Esophagus muscularis mucosa (tissue), 4 donors: ENCODE results near the gene LSS. TPM values are rescaled to one million over a fixed set of nuclear protein-coding genes. Genes with fewer than 3 reads are reported as not detected.
A peak's percentile ranks its signal among the peaks of the same experiment; 100 is the strongest.

Source experiments
- DNase-seq: peaks from one replicate; pipeline ENCODE4 v3.0.0-alpha.2; 2017; ENCODE audit errors: extremely low spot score
- H3K27ac ChIP-seq, 4 donors: fragments of 200-600 bp; sonication (generic); replicated peaks in 1 of 4; 1 replicate in 3 of 4; 2 replicates in 1 of 4; pipeline ENCODE4 v1.5.1; 2016 to 2019; ENCODE audit warnings: mild to moderate bottlenecking in 1 of 4
- H3K27me3 ChIP-seq, 4 donors: fragments of 200-600 bp; sonication (generic); one replicate each; pipeline versions ENCODE4 v1.5.1 to v1.6.0; 2016 to 2019
- H3K36me3 ChIP-seq, 4 donors: fragments of 200-600 bp; sonication (generic); one replicate each; pipeline ENCODE4 v1.5.1; 2016 to 2019
- H3K4me1 ChIP-seq, 4 donors: fragments of 200-600 bp; sonication (generic); one replicate each; pipeline ENCODE4 v1.5.1; 2016 to 2019
- H3K4me3 ChIP-seq, 4 donors: fragments of 200-600 bp; sonication (generic); 1 replicate in 2 of 4; 2 replicates in 2 of 4; pipeline ENCODE4 v1.5.1; 2016 to 2019; ENCODE audit warnings: mild to moderate bottlenecking in 4 of 4, moderate library complexity in 1 of 4
- H3K9me3 ChIP-seq, 4 donors: fragments of 200-600 bp; sonication (generic); 1 replicate in 3 of 4; 2 replicates in 1 of 4; pipeline ENCODE4 v1.5.1; 2016 to 2019
- CTCF ChIP-seq, 3 experiments: fragments of 200-600 bp in 2 of 3; fragments of 450-650 bp in 1 of 3; sonication (generic) in 2 of 3; IDR thresholded peaks; one replicate each; pipeline ENCODE4 v1.5.1; 2017 to 2019; ENCODE audit warnings: antibody characterized with exemption in 3 of 3, mild to moderate bottlenecking in 2 of 3, moderate library complexity in 1 of 3
- EP300 ChIP-seq: sonication (generic); formaldehyde crosslinking; IDR thresholded peaks from one replicate; pipeline ENCODE4 v1.6.1; 2017; ENCODE audit warnings: antibody characterized with exemption
- POLR2A ChIP-seq: fragments of 450-650 bp; IDR thresholded peaks from one replicate; pipeline ENCODE4 v1.6.1; 2017; ENCODE audit warnings: antibody characterized with exemption, moderate library complexity, mild to moderate bottlenecking, low read depth
- POLR2AphosphoS5 ChIP-seq, 2 donors: sonication (generic); formaldehyde crosslinking; IDR thresholded peaks; one replicate each; pipeline ENCODE4 v1.6.1; 2017; ENCODE audit warnings: antibody characterized with exemption in 2 of 2
- WGBS: methylation state at CpG from one replicate; pipeline ENCODE4 v1.1.5; 2018; 5-methylcytosine and 5-hydroxymethylcytosine counted together
- intact Hi-C: fragments of 100-400 bp; cut with DNase I; formaldehyde crosslinking; loops from one replicate; pipeline ENCODE4 v1.15.1; 2023
- total RNA-seq, 4 donors: library from RNA; depleted of rRNA; stranded (reverse); fragments of >200 nt; gene quantifications; one replicate each; pipeline versions ENCODE4 v1.1.0 to v1.2.1, GENCODE V29; 2016

Gene LSS
- total RNA-seq, 4 donors from 2014 or later, result 45.3 to 66.3 (median 53.1) TPM

- no peak for DNase-seq
- TF ChIP-seq CTCF (IDR thresholded peaks at IDR 0.05) (no peak), EP300 (no peak), POLR2AphosphoS5 (IDR thresholded peaks at IDR 0.05) (no peak), POLR2A (no peak)
- intact Hi-C loops, result no loop called here
- H3K4me1 ChIP-seq, result no peaks in the 10 kb centered on the region
- WGBS, result 84% methylated on average over 18 of the region's 23 CpGs
- H3K36me3 ChIP-seq, result peaks cover 31 to 100% (median 97%) of the 10 kb centered on the region in 4 donors
- H3K9me3 ChIP-seq, result no peaks in the 10 kb centered on the region
- no peak overlapping the region for H3K4me3 ChIP-seq
- no peaks in the 10 kb centered on the region for H3K27me3 ChIP-seq
- no peak overlapping the region for H3K27ac ChIP-seq
Measured at GRCh38 chr21:46211786-46212720, 16.5 kb downstream of the LSS start.

GRCh38 chr21:46211376-46211775, 17.2 kb downstream of the LSS start:
- Histone ChIP-seq H3K4me1 (no peaks in the 10 kb centered on the region), H3K27ac (no peak overlapping the region), H3K36me3 (peaks cover 33 to 100% (median 99%) of the 10 kb centered on the region in 4 donors), H3K9me3 (no peaks in the 10 kb centered on the region), H3K27me3 (no peaks in the 10 kb centered on the region), H3K4me3 (no peak overlapping the region)
- intact Hi-C loops, result no loop called here
- WGBS, result 87% methylated on average over 7 of the region's 7 CpGs
- no peak for DNase-seq
- no peak for TF ChIP-seq POLR2AphosphoS5 (IDR thresholded peaks at IDR 0.05)
- TF ChIP-seq POLR2A, result no peak
- TF ChIP-seq EP300, result no peak
- TF ChIP-seq CTCF (IDR thresholded peaks at IDR 0.05), result no peak

- Histone ChIP-seq H3K36me3 (peaks cover 38 to 100% (median 99%) of the 10 kb centered on the region in 4 donors), H3K4me3 (no peak overlapping the region), H3K4me1 (no peaks in the 10 kb centered on the region), H3K9me3 (no peaks in the 10 kb centered on the region), H3K27ac (no peak overlapping the region), H3K27me3 (no peaks in the 10 kb centered on the region)
- DNase-seq, result no peak
- peak in 1 of 3 experiments; percentile 7 for TF ChIP-seq CTCF (IDR thresholded peaks at IDR 0.05)
- no peak for TF ChIP-seq POLR2AphosphoS5 (IDR thresholded peaks at IDR 0.05)
- intact Hi-C loops, result no loop called here
- 89% methylated on average over 11 of the region's 16 CpGs for whole genome bisulfite sequencing
Measured at GRCh38 chr21:46210378-46211136, 18.0 kb downstream of the LSS start.

- DNase-seq, result no peak
- no peak overlapping the region for H3K27ac ChIP-seq
- intact Hi-C loops, result no loop called here
- no peak for TF ChIP-seq CTCF (IDR thresholded peaks at IDR 0.05)
- TF ChIP-seq POLR2A, result no peak
- TF ChIP-seq EP300, result no peak
- no peak for TF ChIP-seq POLR2AphosphoS5 (IDR thresholded peaks at IDR 0.05)
- no peaks in the 10 kb centered on the region for H3K4me1 ChIP-seq
- H3K4me3 ChIP-seq, result no peak overlapping the region
- peaks cover 45 to 100% (median 95%) of the 10 kb centered on the region in 4 donors for H3K36me3 ChIP-seq
- H3K9me3 ChIP-seq, result no peaks in the 10 kb centered on the region
- WGBS, result 91% methylated on average over 18 of the region's 23 CpGs
- H3K27me3 ChIP-seq, result no peaks in the 10 kb centered on the region
Measured at GRCh38 chr21:46208761-46209721, 19.5 kb downstream of the LSS start.
